Stimulated activated CD8-positive, alpha-beta memory T cell treated with anti-CD3 and anti-CD28 coated beads, Interleukin-7, amount 100 ng/mL, for 48 hours (primary cell): ENCODE results near the gene CSNK2A1.
"Not testable (repeated sequence)": the region's sequence is repeated elsewhere in the genome, so short reads cannot be mapped to it uniquely, and the experiment has no call there.

Experiments
- DNase-seq, 2 donors: peaks; one replicate each; pipeline ENCODE4 v3.0.0-alpha.2; 2020; ENCODE audit warnings: low read depth in 1 of 2; ENCODE audit errors: extremely low read depth in 1 of 2

CSNK2A1 gene

GRCh38 chr20:461254-462198, 82.1 kb downstream of the CSNK2A1 start:
- peak; percentile 17 to 29 for DNase-seq

GRCh38 chr20:460707-461106, 82.9 kb downstream of the CSNK2A1 start:
- DNase-seq: no peak

- DNase-seq: no peak
These were observed 83.4 kb downstream of the CSNK2A1 start for GRCh38 chr20:460180-460579.

GRCh38 chr20:458776-459175, 84.8 kb downstream of the CSNK2A1 start:
- DNase-seq: no peak

GRCh38 chr20:454951-455350, 88.6 kb downstream of the CSNK2A1 start:
- no peak for DNase-seq

GRCh38 chr20:452021-452420, 91.6 kb downstream of the CSNK2A1 start:
- not testable (repeated sequence) for DNase-seq

- no peak for DNase-seq
These were observed 97.9 kb downstream of the CSNK2A1 start for GRCh38 chr20:445514-446336.

- DNase-seq: no peak
These were observed 98.6 kb downstream of the CSNK2A1 start for GRCh38 chr20:444862-445426.

GRCh38 chr20:444117-444516, 99.5 kb downstream of the CSNK2A1 start:
- no peak for DNase-seq

GRCh38 chr20:443223-443775, 100.3 kb downstream of the CSNK2A1 start:
- DNase-seq: no peak

- no peak for DNase-seq
These were observed 103.0 kb downstream of the CSNK2A1 start for GRCh38 chr20:440636-441035.

GRCh38 chr20:440148-440547, 103.4 kb downstream of the CSNK2A1 start:
- no peak for DNase-seq

- DNase-seq: peak in 1 of 2 donors; percentile 49
These were observed 104.8 kb downstream of the CSNK2A1 start for GRCh38 chr20:438571-439469.

GRCh38 chr20:437787-438486, 105.7 kb downstream of the CSNK2A1 start:
- DNase-seq: no peak

- no peak for DNase-seq
These were observed 107.1 kb downstream of the CSNK2A1 start for GRCh38 chr20:436476-436875.

GRCh38 chr20:435558-435957, 108.0 kb downstream of the CSNK2A1 start:
- no peak for DNase-seq

GRCh38 chr20:434661-435419, 108.8 kb downstream of the CSNK2A1 start:
- no peak for DNase-seq

GRCh38 chr20:434221-434620, 109.4 kb downstream of the CSNK2A1 start:
- no peak for DNase-seq
